HCT116 (cell line): Measurements from ENCODE around the gene MPHOSPH10. TPM values are rescaled to one million over a fixed set of nuclear protein-coding genes. Genes with fewer than 3 reads are reported as not detected.

ENCODE experiments used
- ATAC-seq: fragments of 200-7000 bp; cut with Tn5 transposase; 2 replicates; pipeline ENCODE4 v1.9.1; 2020; ENCODE audit warnings: mild to moderate bottlenecking, moderate library complexity
- BruUV-seq: library from RNA; stranded (reverse); fragments of 400-500 nt; replicated peaks from 2 replicates; lab custom pipeline; 2021; lab: Mats Ljungman, UMichigan
- CTCF ChIA-PET: fragments of 300-600 bp; sonication (Branson Sonifier 250); formaldehyde crosslinking; loops from one replicate; lab custom pipeline; 2021; ENCODE audit warnings: antibody characterized with exemption; lab: Charles Lee
- POLR2A ChIA-PET: fragments of 300-600, 350-600 bp; sonication (Branson Sonifier 250); formaldehyde crosslinking; loops from one replicate; lab custom pipeline; 2021; ENCODE audit warnings: antibody characterized with exemption; lab: Charles Lee
- RAD21 ChIA-PET, 2 experiments: fragments of 300-600 bp; sonication (Branson Sonifier 250); formaldehyde crosslinking; loops; one replicate each; lab custom pipeline; 2023; ENCODE audit warnings: low total read pairs in 2 of 2; ENCODE audit not compliant: uncharacterized antibody in 2 of 2, unreplicated experiment in 2 of 2, low non-redundant PET in 1 of 2; lab: Charles Lee
- DNase-seq: peaks from one replicate; pipeline ENCODE4 v3.0.0-alpha.2; 2010; ENCODE audit warnings: low read depth, low spot score
- H2AFZ ChIP-seq: fragments of 200-600 bp; shearing (Covaris generic), sonication (generic); 2 replicates; pipeline ENCODE4 v1.6.1; 2017; ENCODE audit warnings: low read depth, mixed run types, mixed read lengths, antibody characterized with exemption, low read length; ENCODE audit not compliant: poor library complexity, severe bottlenecking
- H3K27ac ChIP-seq: 2 replicates; pipeline ENCODE4 v1.5.1; 2012; ENCODE audit warnings: low read depth, low read length
- H3K27me3 ChIP-seq: fragments of 200-600 bp; sonication (generic); 2 replicates; pipeline ENCODE4 v1.6.1; 2016; ENCODE audit warnings: mixed run types, low read length, mixed read lengths; ENCODE audit not compliant: insufficient read depth
- H3K36me3 ChIP-seq, 2 experiments: fragments of 200-500 bp in 1 of 2; fragments of 200-600 bp in 1 of 2; sonication (Bioruptor generic) in 1 of 2; sonication (generic) in 1 of 2; 2 replicates each; pipeline versions ENCODE4 v1.5.1 to v1.6.1; 2014 to 2016; ENCODE audit warnings: low read length in 2 of 2, inconsistent platforms in 1 of 2, mixed read lengths in 1 of 2, mixed run types in 1 of 2; ENCODE audit not compliant: insufficient read depth in 2 of 2, control insufficient read depth in 1 of 2
- H3K4me1 ChIP-seq, 2 experiments: fragments of 200-600 bp in 1 of 2; sonication (generic) in 1 of 2; 2 replicates each; pipeline versions ENCODE4 v1.5.1 to v1.6.1; 2012 to 2017; ENCODE audit warnings: low read length in 2 of 2, inconsistent platforms in 1 of 2, mild to moderate bottlenecking in 1 of 2, mixed read lengths in 1 of 2, mixed run types in 1 of 2, moderate library complexity in 1 of 2; ENCODE audit not compliant: insufficient read depth in 2 of 2, control insufficient read depth in 1 of 2
- H3K4me2 ChIP-seq: fragments of 200-600 bp; sonication (generic); 2 replicates; pipeline ENCODE4 v1.6.1; 2017; ENCODE audit warnings: mixed run types, low read length, mixed read lengths
- H3K4me3 ChIP-seq, 2 experiments: fragments of 200-600 bp in 1 of 2; sonication (generic) in 1 of 2; replicated peaks in 1 of 2; 2 replicates each; pipeline ENCODE4 v1.5.1; 2011 to 2016; ENCODE audit warnings: low read length in 2 of 2, control low read depth in 1 of 2, low read depth in 1 of 2, mild to moderate bottlenecking in 1 of 2, mixed read lengths in 1 of 2, mixed run types in 1 of 2
- H3K79me2 ChIP-seq: fragments of 200-600 bp; sonication (generic); 2 replicates; pipeline ENCODE4 v1.6.1; 2017; ENCODE audit warnings: mild to moderate bottlenecking, mixed run types, low read length, moderate library complexity, mixed read lengths; ENCODE audit not compliant: insufficient read depth
- H3K9ac ChIP-seq: fragments of 200-600 bp; sonication (generic); 2 replicates; pipeline ENCODE4 v1.6.1; 2016; ENCODE audit warnings: low read length, mixed read lengths
- H3K9me2 ChIP-seq: fragments of 200-600 bp; sonication (generic), shearing (Covaris generic); 2 replicates; pipeline ENCODE4 v1.6.1; 2017; ENCODE audit warnings: mixed run types, mild to moderate bottlenecking, moderate library complexity; ENCODE audit not compliant: insufficient read depth
- H3K9me3 ChIP-seq, 2 experiments: fragments of 200-500 bp in 1 of 2; fragments of 200-600 bp in 1 of 2; sonication (Bioruptor generic) in 1 of 2; sonication (generic) in 1 of 2; 2 replicates each; pipeline ENCODE4 v1.6.1; 2014 to 2017; ENCODE audit warnings: low read length in 2 of 2, mixed read lengths in 2 of 2, inconsistent platforms in 1 of 2, low read depth in 1 of 2, mild to moderate bottlenecking in 1 of 2, mixed run types in 1 of 2, moderate library complexity in 1 of 2; ENCODE audit not compliant: control insufficient read depth in 1 of 2, insufficient read depth in 1 of 2
- H4K20me1 ChIP-seq: fragments of 200-600 bp; sonication (generic), shearing (Covaris generic); 2 replicates; pipeline ENCODE4 v1.6.1; 2017; ENCODE audit warnings: mixed run types, mild to moderate bottlenecking, moderate library complexity; ENCODE audit not compliant: insufficient read depth
- CBX3 ChIP-seq: IDR thresholded peaks from 2 replicates; pipeline ENCODE4 v1.6.1; 2012; ENCODE audit warnings: low read depth
- ELF1 ChIP-seq: IDR thresholded peaks from 2 replicates; pipeline ENCODE4 v1.6.1; 2012; ENCODE audit warnings: low read depth, borderline replicate concordance
- POLR2AphosphoS5 ChIP-seq: IDR thresholded peaks from 2 replicates; pipeline ENCODE4 v1.6.1; 2011; ENCODE audit warnings: mild to moderate bottlenecking, low read depth, low read length, moderate library complexity
- RAD21 ChIP-seq: IDR thresholded peaks from 2 replicates; pipeline ENCODE4 v1.6.1; 2012; ENCODE audit warnings: low read depth, mild to moderate bottlenecking
- SIN3A ChIP-seq: IDR thresholded peaks from 2 replicates; pipeline ENCODE4 v1.6.1; 2012; ENCODE audit warnings: low read depth
- SRF ChIP-seq: IDR thresholded peaks from 2 replicates; pipeline ENCODE4 v1.6.1; 2012; ENCODE audit warnings: low read depth
- TCF7L2 ChIP-seq: IDR thresholded peaks from 2 replicates; pipeline ENCODE4 v1.7.0; 2011; ENCODE audit warnings: borderline replicate concordance, inconsistent platforms; ENCODE audit not compliant: insufficient read depth, insufficient read length; ENCODE audit errors: extremely low read depth
- ZNF274 ChIP-seq: fragments of 200-500 bp; sonication (Bioruptor generic); IDR thresholded peaks from 2 replicates; pipeline ENCODE4 v1.6.1; 2014; ENCODE audit warnings: mild to moderate bottlenecking, low read depth, low read length, inconsistent platforms
- intact Hi-C: fragments of 100-400 bp; cut with micrococcal nuclease; formaldehyde crosslinking; loops from 2 replicates; pipeline ENCODE4 v1.10.0; 2022
- total RNA-seq: library from RNA; stranded (reverse); gene quantifications from one replicate; pipeline ENCODE4 v1.2.1, GENCODE V29; 2021; ENCODE audit not compliant: unreplicated experiment
- TF ChIP-seq, protein P1 (sequence below), 3 experiments: fragments of 200-600 bp in 1 of 3; sonication (generic) in 1 of 3; IDR thresholded peaks in 2 of 3; conservative IDR thresholded peaks in 1 of 3; 2 replicates each; pipeline ENCODE4 v1.5.1; 2012 to 2017; ENCODE audit warnings: low read depth in 2 of 3, low read length in 2 of 3, antibody characterized with exemption in 1 of 3, borderline replicate concordance in 1 of 3, control low read depth in 1 of 3, mild to moderate bottlenecking in 1 of 3, mixed read lengths in 1 of 3, mixed run types in 1 of 3, moderate library complexity in 1 of 3; ENCODE audit not compliant: insufficient read depth in 1 of 3
- TF ChIP-seq, protein P2 (sequence below): IDR thresholded peaks from 2 replicates; pipeline ENCODE4 v1.6.1; 2012
- TF ChIP-seq, protein P3 (sequence below): IDR thresholded peaks from 2 replicates; pipeline ENCODE4 v1.6.1; 2011; ENCODE audit warnings: mild to moderate bottlenecking, low read length, moderate library complexity; ENCODE audit not compliant: insufficient replicate concordance; ENCODE audit errors: extremely low read depth

Gene MPHOSPH10
- total RNA-seq, 1 experiment from 2014 or later, result 36.7 TPM

DNA sequence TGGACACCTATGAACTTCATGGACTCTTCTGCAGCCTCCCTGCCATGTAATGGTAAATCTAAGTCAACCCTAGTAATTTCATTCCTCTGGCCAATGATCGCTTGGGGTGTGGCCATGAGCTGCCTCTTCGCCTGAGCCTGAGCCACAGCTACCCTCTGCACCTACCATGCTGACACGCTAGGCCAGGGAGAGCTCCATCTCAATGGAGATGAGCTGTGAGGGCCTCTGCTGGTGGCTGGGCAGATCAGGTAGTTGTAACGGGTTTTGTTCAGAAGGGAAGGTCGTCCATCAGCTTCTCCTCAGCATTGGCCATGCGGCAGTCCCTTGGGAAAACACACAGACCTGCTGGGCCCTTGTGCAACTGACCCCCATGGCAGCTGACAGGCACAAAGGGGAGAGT is 24.4 kb downstream of the MPHOSPH10 start:
- Histone ChIP-seq H3K9me3 (no peaks in the 10 kb centered on the region), H4K20me1 (no peaks in the 10 kb centered on the region), H3K4me3 (no peak overlapping the region), H3K27me3 (no peaks in the 10 kb centered on the region), H3K9ac (no peak overlapping the region), H3K27ac (no peak overlapping the region), H3K4me1 (no peaks in the 10 kb centered on the region), H2AFZ (no peak overlapping the region), H3K36me3 (0 out of 4 replicates have a peak, but pooled peaks cover 0 to 2% of the 10 kb centered on the region in 2 experiments), H3K4me2 (no peak overlapping the region), H3K79me2 (no peaks in the 10 kb centered on the region), H3K9me2 (no peaks in the 10 kb centered on the region)
- ChIA-PET CTCF (interaction anchor here (0.9 to 3.5 kb wide), 6 partner anchors 11 to 170 kb away, joined by 3 to 17 read pairs (median 5); no protein-coding TSS in a partner anchor), POLR2A (no interaction called here), RAD21 (interaction anchor here (0.7 to 1.6 kb wide), 3 partner anchors 54 to 131 kb away, joined by 3 to 6 read pairs (median 5); partner anchors contain the start of gene PAIP2B (in 1 of the 2))
- ATAC-seq (peak; percentile 76), DNase-seq (peak; percentile 31)
- intact Hi-C loops, result no loop called here
- no TSS peak for BruUV-seq
- TF ChIP-seq, protein P1, sequence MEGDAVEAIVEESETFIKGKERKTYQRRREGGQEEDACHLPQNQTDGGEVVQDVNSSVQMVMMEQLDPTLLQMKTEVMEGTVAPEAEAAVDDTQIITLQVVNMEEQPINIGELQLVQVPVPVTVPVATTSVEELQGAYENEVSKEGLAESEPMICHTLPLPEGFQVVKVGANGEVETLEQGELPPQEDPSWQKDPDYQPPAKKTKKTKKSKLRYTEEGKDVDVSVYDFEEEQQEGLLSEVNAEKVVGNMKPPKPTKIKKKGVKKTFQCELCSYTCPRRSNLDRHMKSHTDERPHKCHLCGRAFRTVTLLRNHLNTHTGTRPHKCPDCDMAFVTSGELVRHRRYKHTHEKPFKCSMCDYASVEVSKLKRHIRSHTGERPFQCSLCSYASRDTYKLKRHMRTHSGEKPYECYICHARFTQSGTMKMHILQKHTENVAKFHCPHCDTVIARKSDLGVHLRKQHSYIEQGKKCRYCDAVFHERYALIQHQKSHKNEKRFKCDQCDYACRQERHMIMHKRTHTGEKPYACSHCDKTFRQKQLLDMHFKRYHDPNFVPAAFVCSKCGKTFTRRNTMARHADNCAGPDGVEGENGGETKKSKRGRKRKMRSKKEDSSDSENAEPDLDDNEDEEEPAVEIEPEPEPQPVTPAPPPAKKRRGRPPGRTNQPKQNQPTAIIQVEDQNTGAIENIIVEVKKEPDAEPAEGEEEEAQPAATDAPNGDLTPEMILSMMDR (IDR thresholded peaks at IDR 0.05 in 2 of 3, conservative IDR thresholded peaks at IDR 0.05 in 1 of 3; ENCODE audit: borderline replicate concordance in 1 of 3, insufficient read depth in 1 of 3, low read depth in 2 of 3, low read length in 2 of 3), result peak; percentile 34 to 55 (median 43); a peak in 4 of 6 replicates
- TF ChIP-seq RAD21, result peak; percentile 61
- TF ChIP-seq POLR2AphosphoS5, result no peak

DNA sequence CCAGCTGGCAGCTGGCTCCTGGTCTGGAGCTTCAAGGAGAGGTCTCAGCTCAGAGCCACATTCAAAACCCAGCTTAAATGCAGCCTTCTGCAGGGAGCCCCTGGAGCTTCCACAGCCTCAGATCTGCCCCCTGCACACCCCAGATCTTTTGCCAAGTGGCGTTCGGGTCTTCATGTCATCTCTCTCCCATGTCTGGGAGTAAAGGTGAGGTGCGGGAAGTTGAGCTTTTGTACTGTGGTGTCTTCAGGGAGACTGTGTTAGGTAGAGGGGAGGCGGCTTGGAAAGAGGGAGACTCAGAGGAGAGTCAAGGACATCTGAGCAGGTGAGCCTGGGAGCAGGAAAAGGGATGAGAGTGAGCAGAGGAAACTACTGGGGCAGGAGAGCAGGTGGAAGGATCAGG is 25.4 kb downstream of the MPHOSPH10 start:
- H3K79me2 ChIP-seq, result no peaks in the 10 kb centered on the region
- no peaks in the 10 kb centered on the region for H3K9me2 ChIP-seq
- H3K9me3 ChIP-seq, result no peaks in the 10 kb centered on the region
- H3K27me3 ChIP-seq, result no peaks in the 10 kb centered on the region
- RAD21 ChIA-PET, result interaction anchor here in 1 of 2 experiments (1.6 kb wide), 1 partner anchor 132 kb away, joined by 5 read pairs; no protein-coding TSS in a partner anchor
- no peaks in the 10 kb centered on the region for H3K36me3 ChIP-seq
- intact Hi-C loops, result loop anchor here (2.0 kb wide), 1 partner anchor 127 kb away; no protein-coding TSS in a partner anchor
- H3K4me1 ChIP-seq, result no peaks in the 10 kb centered on the region
- H4K20me1 ChIP-seq, result no peaks in the 10 kb centered on the region
- no TSS peak for BruUV-seq
- H2AFZ ChIP-seq, result no peak overlapping the region
- POLR2A ChIA-PET, result no interaction called here
- H3K4me3 ChIP-seq, result no peak overlapping the region
- no peak for DNase-seq
- CTCF ChIA-PET, result interaction anchor here (1.2 to 3.5 kb wide), 4 partner anchors 12 to 143 kb away, joined by 3 to 16 read pairs (median 6); no protein-coding TSS in a partner anchor
- no peak overlapping the region for H3K9ac ChIP-seq
- ATAC-seq, result no peak
- no peak overlapping the region for H3K4me2 ChIP-seq
- H3K27ac ChIP-seq, result no peak overlapping the region
- TF ChIP-seq RAD21, result no peak
- no peak for TF ChIP-seq POLR2AphosphoS5
- no peak for TF ChIP-seq SIN3A
- TF ChIP-seq TCF7L2, result no peak
- TF ChIP-seq ZNF274, result no peak
- TF ChIP-seq ELF1, result no peak
- TF ChIP-seq, protein P1 (IDR thresholded peaks at IDR 0.05 in 2 of 3, conservative IDR thresholded peaks at IDR 0.05 in 1 of 3; ENCODE audit: borderline replicate concordance in 1 of 3, insufficient read depth in 1 of 3, low read depth in 2 of 3, low read length in 2 of 3), result no peak
- no peak for TF ChIP-seq CBX3
- TF ChIP-seq SRF, result no peak
- TF ChIP-seq, protein P2, sequence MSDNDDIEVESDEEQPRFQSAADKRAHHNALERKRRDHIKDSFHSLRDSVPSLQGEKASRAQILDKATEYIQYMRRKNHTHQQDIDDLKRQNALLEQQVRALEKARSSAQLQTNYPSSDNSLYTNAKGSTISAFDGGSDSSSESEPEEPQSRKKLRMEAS, result no peak
- TF ChIP-seq, protein P3, sequence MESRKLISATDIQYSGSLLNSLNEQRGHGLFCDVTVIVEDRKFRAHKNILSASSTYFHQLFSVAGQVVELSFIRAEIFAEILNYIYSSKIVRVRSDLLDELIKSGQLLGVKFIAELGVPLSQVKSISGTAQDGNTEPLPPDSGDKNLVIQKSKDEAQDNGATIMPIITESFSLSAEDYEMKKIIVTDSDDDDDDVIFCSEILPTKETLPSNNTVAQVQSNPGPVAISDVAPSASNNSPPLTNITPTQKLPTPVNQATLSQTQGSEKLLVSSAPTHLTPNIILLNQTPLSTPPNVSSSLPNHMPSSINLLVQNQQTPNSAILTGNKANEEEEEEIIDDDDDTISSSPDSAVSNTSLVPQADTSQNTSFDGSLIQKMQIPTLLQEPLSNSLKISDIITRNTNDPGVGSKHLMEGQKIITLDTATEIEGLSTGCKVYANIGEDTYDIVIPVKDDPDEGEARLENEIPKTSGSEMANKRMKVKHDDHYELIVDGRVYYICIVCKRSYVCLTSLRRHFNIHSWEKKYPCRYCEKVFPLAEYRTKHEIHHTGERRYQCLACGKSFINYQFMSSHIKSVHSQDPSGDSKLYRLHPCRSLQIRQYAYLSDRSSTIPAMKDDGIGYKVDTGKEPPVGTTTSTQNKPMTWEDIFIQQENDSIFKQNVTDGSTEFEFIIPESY, result no peak
